GM12801 (cell line): ENCODE measurements around the gene DSP.

Source experiments
- CTCF ChIP-seq: IDR thresholded peaks from one replicate; pipeline ENCODE4 v1.5.1; 2011; ENCODE audit warnings: control low read depth; ENCODE audit not compliant: insufficient read length; ENCODE audit errors: extremely low read depth

Gene DSP

GRCh38 chr6:7523922-7524321 is 17.5 kb upstream of the DSP start:
- TF ChIP-seq CTCF, result no peak

GRCh38 chr6:7526755-7527154 is 14.7 kb upstream of the DSP start:
- no peak for TF ChIP-seq CTCF

- TF ChIP-seq CTCF, result no peak
Observed at GRCh38 chr6:7528565-7528964, 12.9 kb upstream of the DSP start.

GRCh38 chr6:7529141-7529540 is 12.3 kb upstream of the DSP start:
- TF ChIP-seq CTCF, result no peak

- no peak for TF ChIP-seq CTCF
Observed at GRCh38 chr6:7532232-7532631, 9.2 kb upstream of the DSP start.

- no peak for TF ChIP-seq CTCF
Observed at GRCh38 chr6:7532821-7533220, 8.7 kb upstream of the DSP start.

GRCh38 chr6:7534192-7534591 is 7.3 kb upstream of the DSP start:
- TF ChIP-seq CTCF, result no peak

- TF ChIP-seq CTCF, result no peak
Observed at GRCh38 chr6:7535498-7535897, 6.0 kb upstream of the DSP start.
